GM12878 (cell line): ENCODE results near the gene OFD1. TPM values are rescaled to one million over a fixed set of nuclear protein-coding genes. Genes with fewer than 3 reads are reported as not detected.

Experiments
- ATF7 ChIP-seq: fragments of 450-650 bp; IDR thresholded peaks from 2 replicates; pipeline ENCODE4 v1.6.1; 2016; ENCODE audit warnings: low read depth, mild to moderate bottlenecking
- CREM ChIP-seq: IDR thresholded peaks from 2 replicates; pipeline ENCODE4 v1.6.1; 2014; ENCODE audit warnings: antibody characterized with exemption, low read depth
- HDAC2 ChIP-seq: fragments of 200-600 bp; sonication (generic); IDR thresholded peaks from 2 replicates; pipeline ENCODE4 v1.6.1; 2017
- NFYB ChIP-seq: IDR thresholded peaks from 2 replicates; pipeline ENCODE4 v1.6.1; 2011; ENCODE audit warnings: low read depth, mild to moderate bottlenecking, low read length, improper control_type of control experiment, moderate library complexity; ENCODE audit not compliant: insufficient read depth
- POLR2A ChIP-seq: IDR thresholded peaks from 2 replicates; pipeline ENCODE4 v1.6.1; 2011; ENCODE audit warnings: low read depth, mild to moderate bottlenecking, low read length
- polyA plus RNA-seq, 11 experiments: library from polyadenylated mRNA; depleted of rRNA in 4 of 11; unstranded in 6 of 11; stranded (reverse) in 5 of 11; fragments of >200 nt; fragmentation: Nextera tagmentation in 4 of 11; fragmentation: Illumina TruSeq in 1 of 11; extraction: Ambion mirVana in 4 of 11; extraction: Trizol in 1 of 11; gene quantifications; 1 replicate in 1 of 11; 2 replicates in 10 of 11; pipeline versions ENCODE4 v1.2.1 to v1.2.3, GENCODE V29; 2011 to 2016; ENCODE audit warnings: inconsistent platforms in 2 of 11, missing spikeins in 2 of 11, low read depth in 1 of 11
- total RNA-seq, 4 experiments: library from RNA; depleted of rRNA in 3 of 4; stranded (reverse); fragments of >200 nt in 3 of 4; fragmentation: Illumina TruSeq in 1 of 4; extraction: Trizol in 1 of 4; gene quantifications; 2 replicates each; pipeline versions ENCODE4 v1.2.1 to v1.2.3, GENCODE V29; 2013 to 2021
- TF ChIP-seq, protein P1 (sequence below): fragments of 450-650 bp; IDR thresholded peaks from 2 replicates; pipeline ENCODE4 v1.6.1; 2017; ENCODE audit warnings: mild to moderate bottlenecking, moderate library complexity
- TF ChIP-seq, protein P2 (sequence below): IDR thresholded peaks from 2 replicates; pipeline ENCODE4 v1.6.1; 2011; ENCODE audit warnings: borderline replicate concordance, low read depth, mild to moderate bottlenecking, moderate library complexity, low read length; ENCODE audit not compliant: insufficient read depth, poor library complexity, severe bottlenecking
- TF ChIP-seq, protein P3 (sequence below): fragments of 450-650 bp; IDR thresholded peaks from 2 replicates; pipeline ENCODE4 v1.6.1; 2014; ENCODE audit warnings: mild to moderate bottlenecking
- TF ChIP-seq, protein P4 (sequence below): fragments of 450-650 bp; IDR thresholded peaks from 2 replicates; pipeline ENCODE4 v1.6.1; 2016; ENCODE audit warnings: mild to moderate bottlenecking, moderate library complexity, borderline replicate concordance

The OFD1 gene
- total and polyA plus RNA-seq, 10 of the 15 experiments (the other 5 are each of a cell fraction or from before 2014, with no cell fraction given), result 22.4 to 77.2 (median 34.1) TPM

DNA sequence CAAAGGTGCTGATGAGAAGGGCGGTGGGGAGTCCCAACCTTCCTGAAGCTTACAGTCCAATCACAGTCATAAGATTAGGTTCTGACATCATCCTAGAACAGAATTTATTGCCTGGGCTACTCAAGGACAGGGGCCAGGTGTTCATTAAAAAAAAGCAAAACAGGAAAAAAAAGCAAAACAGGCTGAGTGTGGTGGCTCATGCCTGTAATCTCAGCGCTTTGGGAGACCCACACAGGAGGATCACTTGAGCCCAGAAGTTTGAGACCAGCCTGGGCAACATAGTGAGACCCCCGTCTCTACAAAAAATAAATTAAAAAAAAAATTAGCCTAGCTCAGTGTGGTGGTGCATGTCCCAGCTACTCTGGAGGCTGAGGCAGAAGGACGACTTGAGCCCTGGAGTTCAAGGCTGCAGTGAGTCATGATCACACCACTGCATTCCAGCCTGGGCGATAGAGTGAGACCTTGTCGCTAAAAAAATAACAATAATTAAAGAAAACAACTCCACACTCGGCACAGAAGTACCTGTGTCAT is 42.6 kb upstream of the OFD1 start (continued):
- TF ChIP-seq, protein P1, sequence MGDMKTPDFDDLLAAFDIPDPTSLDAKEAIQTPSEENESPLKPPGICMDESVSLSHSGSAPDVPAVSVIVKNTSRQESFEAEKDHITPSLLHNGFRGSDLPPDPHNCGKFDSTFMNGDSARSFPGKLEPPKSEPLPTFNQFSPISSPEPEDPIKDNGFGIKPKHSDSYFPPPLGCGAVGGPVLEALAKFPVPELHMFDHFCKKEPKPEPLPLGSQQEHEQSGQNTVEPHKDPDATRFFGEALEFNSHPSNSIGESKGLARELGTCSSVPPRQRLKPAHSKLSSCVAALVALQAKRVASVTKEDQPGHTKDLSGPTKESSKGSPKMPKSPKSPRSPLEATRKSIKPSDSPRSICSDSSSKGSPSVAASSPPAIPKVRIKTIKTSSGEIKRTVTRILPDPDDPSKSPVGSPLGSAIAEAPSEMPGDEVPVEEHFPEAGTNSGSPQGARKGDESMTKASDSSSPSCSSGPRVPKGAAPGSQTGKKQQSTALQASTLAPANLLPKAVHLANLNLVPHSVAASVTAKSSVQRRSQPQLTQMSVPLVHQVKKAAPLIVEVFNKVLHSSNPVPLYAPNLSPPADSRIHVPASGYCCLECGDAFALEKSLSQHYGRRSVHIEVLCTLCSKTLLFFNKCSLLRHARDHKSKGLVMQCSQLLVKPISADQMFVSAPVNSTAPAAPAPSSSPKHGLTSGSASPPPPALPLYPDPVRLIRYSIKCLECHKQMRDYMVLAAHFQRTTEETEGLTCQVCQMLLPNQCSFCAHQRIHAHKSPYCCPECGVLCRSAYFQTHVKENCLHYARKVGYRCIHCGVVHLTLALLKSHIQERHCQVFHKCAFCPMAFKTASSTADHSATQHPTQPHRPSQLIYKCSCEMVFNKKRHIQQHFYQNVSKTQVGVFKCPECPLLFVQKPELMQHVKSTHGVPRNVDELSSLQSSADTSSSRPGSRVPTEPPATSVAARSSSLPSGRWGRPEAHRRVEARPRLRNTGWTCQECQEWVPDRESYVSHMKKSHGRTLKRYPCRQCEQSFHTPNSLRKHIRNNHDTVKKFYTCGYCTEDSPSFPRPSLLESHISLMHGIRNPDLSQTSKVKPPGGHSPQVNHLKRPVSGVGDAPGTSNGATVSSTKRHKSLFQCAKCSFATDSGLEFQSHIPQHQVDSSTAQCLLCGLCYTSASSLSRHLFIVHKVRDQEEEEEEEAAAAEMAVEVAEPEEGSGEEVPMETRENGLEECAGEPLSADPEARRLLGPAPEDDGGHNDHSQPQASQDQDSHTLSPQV, result no peak
- TF ChIP-seq CREM (peak; percentile 21; the same call in 1 of the 2 replicates), POLR2A (no peak), ATF7 (peak; percentile 45), NFYB (no peak), HDAC2 (no peak)
- TF ChIP-seq, protein P2, sequence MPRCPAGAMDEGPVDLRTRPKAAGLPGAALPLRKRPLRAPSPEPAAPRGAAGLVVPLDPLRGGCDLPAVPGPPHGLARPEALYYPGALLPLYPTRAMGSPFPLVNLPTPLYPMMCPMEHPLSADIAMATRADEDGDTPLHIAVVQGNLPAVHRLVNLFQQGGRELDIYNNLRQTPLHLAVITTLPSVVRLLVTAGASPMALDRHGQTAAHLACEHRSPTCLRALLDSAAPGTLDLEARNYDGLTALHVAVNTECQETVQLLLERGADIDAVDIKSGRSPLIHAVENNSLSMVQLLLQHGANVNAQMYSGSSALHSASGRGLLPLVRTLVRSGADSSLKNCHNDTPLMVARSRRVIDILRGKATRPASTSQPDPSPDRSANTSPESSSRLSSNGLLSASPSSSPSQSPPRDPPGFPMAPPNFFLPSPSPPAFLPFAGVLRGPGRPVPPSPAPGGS, result peak; percentile 41
- TF ChIP-seq, protein P3, sequence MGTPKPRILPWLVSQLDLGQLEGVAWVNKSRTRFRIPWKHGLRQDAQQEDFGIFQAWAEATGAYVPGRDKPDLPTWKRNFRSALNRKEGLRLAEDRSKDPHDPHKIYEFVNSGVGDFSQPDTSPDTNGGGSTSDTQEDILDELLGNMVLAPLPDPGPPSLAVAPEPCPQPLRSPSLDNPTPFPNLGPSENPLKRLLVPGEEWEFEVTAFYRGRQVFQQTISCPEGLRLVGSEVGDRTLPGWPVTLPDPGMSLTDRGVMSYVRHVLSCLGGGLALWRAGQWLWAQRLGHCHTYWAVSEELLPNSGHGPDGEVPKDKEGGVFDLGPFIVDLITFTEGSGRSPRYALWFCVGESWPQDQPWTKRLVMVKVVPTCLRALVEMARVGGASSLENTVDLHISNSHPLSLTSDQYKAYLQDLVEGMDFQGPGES, result no peak
- TF ChIP-seq, protein P4, sequence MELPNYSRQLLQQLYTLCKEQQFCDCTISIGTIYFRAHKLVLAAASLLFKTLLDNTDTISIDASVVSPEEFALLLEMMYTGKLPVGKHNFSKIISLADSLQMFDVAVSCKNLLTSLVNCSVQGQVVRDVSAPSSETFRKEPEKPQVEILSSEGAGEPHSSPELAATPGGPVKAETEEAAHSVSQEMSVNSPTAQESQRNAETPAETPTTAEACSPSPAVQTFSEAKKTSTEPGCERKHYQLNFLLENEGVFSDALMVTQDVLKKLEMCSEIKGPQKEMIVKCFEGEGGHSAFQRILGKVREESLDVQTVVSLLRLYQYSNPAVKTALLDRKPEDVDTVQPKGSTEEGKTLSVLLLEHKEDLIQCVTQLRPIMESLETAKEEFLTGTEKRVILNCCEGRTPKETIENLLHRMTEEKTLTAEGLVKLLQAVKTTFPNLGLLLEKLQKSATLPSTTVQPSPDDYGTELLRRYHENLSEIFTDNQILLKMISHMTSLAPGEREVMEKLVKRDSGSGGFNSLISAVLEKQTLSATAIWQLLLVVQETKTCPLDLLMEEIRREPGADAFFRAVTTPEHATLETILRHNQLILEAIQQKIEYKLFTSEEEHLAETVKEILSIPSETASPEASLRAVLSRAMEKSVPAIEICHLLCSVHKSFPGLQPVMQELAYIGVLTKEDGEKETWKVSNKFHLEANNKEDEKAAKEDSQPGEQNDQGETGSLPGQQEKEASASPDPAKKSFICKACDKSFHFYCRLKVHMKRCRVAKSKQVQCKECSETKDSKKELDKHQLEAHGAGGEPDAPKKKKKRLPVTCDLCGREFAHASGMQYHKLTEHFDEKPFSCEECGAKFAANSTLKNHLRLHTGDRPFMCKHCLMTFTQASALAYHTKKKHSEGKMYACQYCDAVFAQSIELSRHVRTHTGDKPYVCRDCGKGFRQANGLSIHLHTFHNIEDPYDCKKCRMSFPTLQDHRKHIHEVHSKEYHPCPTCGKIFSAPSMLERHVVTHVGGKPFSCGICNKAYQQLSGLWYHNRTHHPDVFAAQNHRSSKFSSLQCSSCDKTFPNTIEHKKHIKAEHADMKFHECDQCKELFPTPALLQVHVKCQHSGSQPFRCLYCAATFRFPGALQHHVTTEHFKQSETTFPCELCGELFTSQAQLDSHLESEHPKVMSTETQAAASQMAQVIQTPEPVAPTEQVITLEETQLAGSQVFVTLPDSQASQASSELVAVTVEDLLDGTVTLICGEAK, result no peak
